Spleen (tissue), 7 donors: ENCODE results near the gene PXYLP1.

Experiments
- CTCF ChIP-seq, 11 experiments: fragments of 200-600 bp in 7 of 11; fragments of 450-650 bp in 4 of 11; sonication (generic) in 4 of 11; IDR thresholded peaks in 8 of 11; conservative IDR thresholded peaks in 3 of 11; 1 replicate in 7 of 11; 2 replicates in 4 of 11; pipeline versions ENCODE4 v1.4.0 to v1.8.0; 2016 to 2021; ENCODE audit warnings: antibody characterized with exemption in 11 of 11, inconsistent platforms in 4 of 11, mild to moderate bottlenecking in 1 of 11
- POLR2A ChIP-seq, 3 donors: fragments of 450-650 bp; IDR thresholded peaks; one replicate each; pipeline ENCODE4 v1.5.1; 2017; ENCODE audit warnings: antibody characterized with exemption in 3 of 3, mild to moderate bottlenecking in 1 of 3
- POLR2AphosphoS5 ChIP-seq, 3 donors: sonication (generic); formaldehyde crosslinking; IDR thresholded peaks; one replicate each; pipeline ENCODE4 v1.5.1; 2017; ENCODE audit warnings: antibody characterized with exemption in 3 of 3
- donor health status: DM: no; HTN: no; CAD: no; lungs with moderate emphysema.
- donor health status: DM: no; HTN: no; CAD: no.
- donor health status: DM: no; HTN: no; CAD: no.

GRCh38 chr3:141266797-141267555 lies 35.4 kb downstream of the PXYLP1 start:
- TF ChIP-seq POLR2A (IDR thresholded peaks at IDR 0.05) (no peak), CTCF (IDR thresholded peaks at IDR 0.05 in 8 of 11, conservative IDR thresholded peaks at IDR 0.05 in 3 of 11) (no peak), POLR2AphosphoS5 (IDR thresholded peaks at IDR 0.05) (peak in 2 of 3 donors; percentile 31 to 60)
